ENCODE results near the gene CHI3L2.

The CHI3L2 gene

GRCh38 chr1:111221633-111222291 is 5.8 kb upstream of the CHI3L2 start:
- DNase-seq, result peak; percentile 45

DNA sequence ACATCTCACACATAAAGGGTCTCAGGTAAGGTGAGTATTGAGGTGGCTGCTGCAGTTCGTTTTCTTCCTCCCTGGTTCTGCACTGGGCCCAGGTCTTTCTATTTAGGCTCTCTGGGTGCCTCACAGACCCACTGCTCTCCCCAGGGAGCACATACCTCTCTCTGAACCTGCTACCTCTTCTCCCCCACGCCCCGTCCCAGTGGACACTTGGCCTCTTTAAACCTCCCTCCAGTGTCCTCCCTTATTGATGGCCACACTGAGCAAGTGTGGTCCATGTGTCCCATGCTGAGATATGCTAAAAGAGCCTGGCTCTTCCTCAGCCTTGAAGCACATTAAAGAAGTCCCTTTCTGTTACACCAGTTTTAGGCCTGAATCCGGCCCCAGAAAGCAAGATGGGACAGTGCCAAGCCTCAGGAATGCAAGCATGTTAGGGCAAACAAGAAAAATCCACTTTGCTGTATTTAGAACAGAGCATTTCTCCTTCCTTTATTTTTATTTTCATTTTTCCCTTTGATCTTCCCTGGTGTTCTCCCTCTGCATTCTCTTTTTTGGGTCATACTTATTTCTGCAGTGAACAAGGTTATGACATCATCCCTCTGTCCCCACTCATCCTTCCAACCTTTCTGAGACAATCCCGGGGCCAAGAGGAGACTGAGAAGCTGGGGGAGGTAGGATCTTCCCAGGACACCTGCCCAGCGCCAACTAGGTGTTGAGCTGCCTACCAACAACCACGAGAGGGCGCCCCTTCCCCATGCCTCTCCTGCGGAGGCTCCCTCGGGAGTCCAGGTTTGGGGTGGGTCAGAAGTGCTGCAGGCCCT is 5.0 kb upstream of the CHI3L2 start:
- DNase-seq, result peak; percentile 68

DNA sequence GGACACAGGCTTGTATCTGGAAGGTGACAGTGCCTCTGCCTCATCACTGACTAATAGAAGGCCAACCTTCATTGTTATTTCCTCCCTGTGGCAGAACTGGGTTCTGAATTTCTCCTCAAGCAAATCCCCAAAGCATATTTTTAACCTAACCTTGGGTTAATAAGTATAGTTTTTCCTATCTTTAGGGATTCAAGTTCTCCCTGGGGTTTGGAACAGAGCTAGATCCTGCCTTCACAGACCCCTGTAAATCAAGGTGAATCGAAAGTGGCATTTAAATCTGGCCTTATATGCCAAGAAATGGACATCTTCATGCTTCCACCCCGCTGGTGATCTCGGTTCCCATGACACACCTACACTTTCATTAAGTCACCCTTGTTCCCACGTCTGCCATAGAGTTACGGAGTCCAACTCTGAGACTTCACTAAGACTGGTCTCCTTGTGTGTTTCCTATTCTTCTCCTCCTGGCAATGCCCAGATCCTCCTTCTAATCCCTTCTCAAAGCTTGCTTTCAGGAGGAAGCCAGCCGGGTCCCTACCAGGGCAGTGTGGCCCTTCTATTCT is 4.3 kb upstream of the CHI3L2 start:
- DNase-seq, result no peak

GRCh38 chr1:111225091-111225490 is 2.4 kb upstream of the CHI3L2 start:
- no peak for DNase-seq

GRCh38 chr1:111225717-111226400 is 1.7 kb upstream of the CHI3L2 start:
- DNase-seq, result no peak

GRCh38 chr1:111227851-111228747 is 586 bp downstream of the CHI3L2 start:
- no peak for DNase-seq

DNA sequence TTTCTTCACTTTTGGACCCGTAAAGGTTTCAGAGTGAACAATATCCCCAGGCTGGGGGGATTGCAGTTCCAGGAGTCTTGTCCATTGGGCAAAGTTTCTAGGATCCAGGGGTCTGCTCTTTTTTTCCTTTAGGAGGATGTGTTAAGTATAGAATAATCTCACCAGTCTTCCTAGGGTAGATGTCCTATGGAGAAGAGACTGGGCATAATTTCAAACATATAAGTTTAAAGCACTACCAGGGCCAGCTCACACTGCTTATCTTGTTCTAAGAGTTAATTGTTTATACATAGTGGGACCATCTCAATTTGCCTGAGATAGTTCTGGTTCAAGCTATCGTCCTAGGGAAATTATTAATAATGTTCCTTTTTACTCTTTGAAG is 1.2 kb downstream of the CHI3L2 start:
- DNase-seq, result no peak

GRCh38 chr1:111232134-111232533 is 4.6 kb downstream of the CHI3L2 start:
- no peak for DNase-seq

DNA sequence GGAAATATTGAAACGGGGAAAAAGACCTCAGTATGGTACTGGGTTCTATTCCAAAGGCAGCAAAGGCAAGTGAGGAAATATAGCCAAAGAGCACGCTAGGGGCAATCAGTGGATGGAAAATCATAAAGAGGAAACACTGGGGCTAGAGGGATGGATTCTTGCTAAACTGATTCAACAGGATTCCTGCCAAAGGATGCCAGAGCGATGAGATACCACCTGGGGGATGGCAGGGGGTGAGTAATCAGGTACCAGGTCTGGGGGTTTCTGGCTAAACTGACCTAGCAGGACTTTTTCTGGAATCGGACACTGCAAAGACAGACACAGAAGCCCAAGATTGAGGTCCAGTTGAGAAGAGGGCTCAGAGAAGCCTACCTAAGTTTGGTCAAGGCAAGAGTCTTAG is 6.7 kb downstream of the CHI3L2 start:
- DNase-seq, result no peak

DNA sequence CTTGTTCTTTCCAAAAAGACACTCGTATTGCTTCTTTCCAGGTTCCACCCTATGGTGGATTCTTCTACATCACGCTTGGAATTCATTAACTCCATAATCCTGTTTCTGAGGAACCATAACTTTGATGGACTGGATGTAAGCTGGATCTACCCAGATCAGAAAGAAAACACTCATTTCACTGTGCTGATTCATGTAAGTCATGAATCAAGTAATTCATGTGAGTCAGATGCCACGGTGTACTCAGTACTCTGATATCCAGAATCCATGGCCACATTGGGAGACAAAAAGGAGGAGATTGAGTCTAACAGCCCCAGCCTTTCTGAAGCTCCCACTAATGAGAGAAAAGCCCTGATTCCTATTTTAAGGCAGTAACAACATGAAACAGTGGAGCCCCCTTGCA is 7.4 kb downstream of the CHI3L2 start:
- no peak for DNase-seq

DNA sequence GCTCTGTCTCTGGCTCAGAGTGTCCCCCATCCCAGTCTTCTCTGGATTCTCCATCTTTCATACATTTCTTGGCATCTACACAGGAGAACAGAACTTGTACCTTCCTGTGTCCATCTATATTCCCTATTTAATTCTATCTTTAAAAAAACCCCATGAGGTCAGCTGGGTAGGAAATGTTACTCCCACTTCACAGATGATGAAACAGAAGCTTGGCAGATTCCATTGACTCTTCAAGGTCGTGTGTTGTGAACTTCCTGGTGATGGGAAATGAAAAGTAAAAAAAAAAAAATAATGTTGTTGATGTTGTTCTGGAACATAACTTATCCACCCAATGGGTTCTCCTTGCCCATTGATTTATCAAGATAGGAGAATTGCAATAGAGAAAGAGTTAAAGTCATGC is 8.9 kb downstream of the CHI3L2 start:
- no peak for DNase-seq

GRCh38 chr1:111236806-111237205 is 9.3 kb downstream of the CHI3L2 start:
- no peak for DNase-seq

DNA sequence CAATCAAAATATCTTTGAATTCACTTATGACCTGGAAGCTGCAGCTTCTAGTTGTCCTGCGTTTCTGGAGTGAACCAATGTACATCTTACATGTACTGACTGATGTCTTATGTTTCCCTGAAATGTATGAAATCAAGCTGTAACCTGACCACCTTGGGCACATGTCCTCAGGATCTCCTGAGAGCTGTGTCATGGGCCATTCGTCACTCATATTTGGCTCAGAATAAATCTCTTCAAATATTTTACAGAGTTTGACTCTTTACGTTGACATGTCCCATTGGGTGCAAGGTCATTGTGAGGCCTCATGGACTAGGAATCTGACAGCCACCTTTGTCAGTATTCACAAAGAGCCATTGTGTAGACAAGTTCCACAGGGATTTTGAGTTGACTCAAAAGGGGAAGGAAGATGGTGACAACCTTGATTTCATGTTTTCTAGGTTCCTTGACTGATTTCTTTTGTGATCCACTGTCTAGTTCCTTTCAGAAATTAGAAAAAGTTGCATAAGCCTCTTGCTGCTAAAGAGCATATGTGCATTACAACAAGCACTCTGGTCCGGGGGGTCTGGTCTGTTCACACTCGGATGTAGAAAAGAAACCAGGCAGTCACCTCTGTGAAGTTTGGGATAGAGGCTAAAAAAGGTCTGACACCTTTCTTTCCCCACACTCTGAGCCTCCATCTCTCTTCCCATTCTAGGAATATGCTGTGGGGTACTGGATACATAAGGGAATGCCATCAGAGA is 10.7 kb downstream of the CHI3L2 start:
- no peak for DNase-seq

GRCh38 chr1:111241797-111242196 is 14.3 kb downstream of the CHI3L2 start:
- no peak for DNase-seq

- no peak for DNase-seq
Measured at GRCh38 chr1:111242805-111243523, 15.5 kb downstream of the CHI3L2 start.

GRCh38 chr1:111247125-111247838 is 19.8 kb downstream of the CHI3L2 start:
- no peak for DNase-seq

- DNase-seq, result no peak
Measured at GRCh38 chr1:111249960-111250359, 22.4 kb downstream of the CHI3L2 start.

- no peak for DNase-seq
Measured at GRCh38 chr1:111251570-111251969, 24.1 kb downstream of the CHI3L2 start.

GRCh38 chr1:111252786-111253185 is 25.3 kb downstream of the CHI3L2 start:
- no peak for DNase-seq

DNA sequence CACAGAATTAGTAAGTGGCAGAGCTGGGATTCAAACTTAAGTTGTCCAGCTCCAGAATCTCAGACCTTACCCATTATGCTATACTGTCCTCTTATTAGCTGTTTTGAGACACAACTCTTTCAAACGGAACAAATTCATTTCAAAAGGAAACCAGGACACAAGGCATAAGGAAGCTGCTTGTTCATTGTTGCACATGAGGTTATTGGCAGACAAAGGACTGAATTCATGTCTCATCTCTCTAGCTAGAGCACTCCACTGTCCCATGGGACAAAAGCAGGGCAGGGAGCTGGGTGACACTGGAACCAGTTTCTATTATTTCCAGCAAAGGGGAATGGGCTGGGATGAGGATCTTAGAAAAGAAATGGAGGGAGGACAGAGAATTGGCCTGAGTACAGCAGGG is 26.4 kb downstream of the CHI3L2 start:
- DNase-seq, result no peak
